A673 (cell line): ENCODE measurements around the gene NIFK. TPM values are rescaled to one million over a fixed set of nuclear protein-coding genes. Genes with fewer than 3 reads are reported as not detected.
"Not testable (repeated sequence)": the region's sequence is repeated elsewhere in the genome, so short reads cannot be mapped to it uniquely, and the experiment has no call there.

Experiments used
- BruUV-seq: library from RNA; stranded (reverse); fragments of 400-500 nt; replicated peaks from 2 replicates; lab custom pipeline; 2021; lab: Mats Ljungman, UMichigan
- CTCF ChIA-PET: fragments of 300-600 bp; sonication (Branson Sonifier 250); formaldehyde crosslinking; loops from one replicate; lab custom pipeline; 2022; ENCODE audit warnings: antibody characterized with exemption; lab: Charles Lee
- POLR2A ChIA-PET: fragments of 300-600 bp; sonication (Branson Sonifier 250); formaldehyde crosslinking; loops from one replicate; lab custom pipeline; 2022; ENCODE audit warnings: antibody characterized with exemption; ENCODE audit not compliant: low non-redundant PET; lab: Charles Lee
- DNase-seq: peaks from one replicate; pipeline ENCODE4 v3.0.0-alpha.2; 2015; ENCODE audit warnings: low spot score
- H3K27ac ChIP-seq: fragments of 200-600 bp; sonication (generic); 2 replicates; pipeline ENCODE4 v1.5.1; 2016; ENCODE audit warnings: mixed run types, low read depth, mild to moderate bottlenecking, mixed read lengths, antibody characterized with exemption, low read length; ENCODE audit not compliant: poor library complexity, severe bottlenecking
- H3K27me3 ChIP-seq: fragments of 200-600 bp; sonication (generic); replicated peaks from 2 replicates; pipeline ENCODE4 v1.6.1; 2017; ENCODE audit warnings: mixed run types, low read depth, mild to moderate bottlenecking, mixed read lengths, antibody characterized with exemption, low read length; ENCODE audit not compliant: insufficient read depth, poor library complexity
- H3K36me3 ChIP-seq: fragments of 200-600 bp; sonication (generic); 2 replicates; pipeline ENCODE4 v1.6.1; 2016; ENCODE audit warnings: mixed run types, mild to moderate bottlenecking, mixed read lengths, antibody characterized with exemption, low read length; ENCODE audit not compliant: insufficient read depth, poor library complexity, severe bottlenecking
- H3K4me1 ChIP-seq: fragments of 200-600 bp; sonication (generic); 2 replicates; pipeline ENCODE4 v1.6.1; 2017; ENCODE audit warnings: mixed run types, mild to moderate bottlenecking, mixed read lengths, antibody characterized with exemption, low read length; ENCODE audit not compliant: insufficient read depth, poor library complexity, severe bottlenecking
- H3K4me3 ChIP-seq: fragments of 200-600 bp; sonication (generic); 2 replicates; pipeline ENCODE4 v1.5.1; 2016; ENCODE audit warnings: low read depth, mixed run types, mild to moderate bottlenecking, mixed read lengths, low read length; ENCODE audit not compliant: poor library complexity, severe bottlenecking
- H3K9me3 ChIP-seq: fragments of 200-600 bp; sonication (generic); 2 replicates; pipeline ENCODE4 v1.6.1; 2016; ENCODE audit warnings: mixed run types, low read depth, mild to moderate bottlenecking, mixed read lengths, antibody characterized with exemption, low read length; ENCODE audit not compliant: poor library complexity, severe bottlenecking
- CTCF ChIP-seq: fragments of 300-800, 200-600 bp; sonication (generic); conservative IDR thresholded peaks from 2 replicates; pipeline ENCODE4 v1.5.1; 2017; ENCODE audit warnings: low read depth, mild to moderate bottlenecking, antibody characterized with exemption, low read length, moderate library complexity, mixed read lengths
- EZH2 ChIP-seq: fragments of 200-600 bp; sonication (generic); IDR thresholded peaks from 2 replicates; pipeline ENCODE4 v1.6.1; 2017; ENCODE audit warnings: borderline replicate concordance, low read depth, mild to moderate bottlenecking, mixed read lengths, antibody characterized with exemption, low read length; ENCODE audit not compliant: poor library complexity, severe bottlenecking
- intact Hi-C: fragments of 100-400 bp; cut with micrococcal nuclease; formaldehyde crosslinking; loops from one replicate; pipeline ENCODE4 v1.10.0; 2022; ENCODE audit not compliant: unreplicated experiment
- total RNA-seq: library from RNA; stranded (reverse); gene quantifications from 2 replicates; pipeline ENCODE4 v1.2.3, GENCODE V29; 2021

The NIFK gene
- total RNA-seq, 1 experiment from 2014 or later = 97.4 TPM

- Histone ChIP-seq H3K27ac (no peak overlapping the region), H3K4me1 (peaks cover 5% of the 10 kb centered on the region), H3K36me3 (no peaks in the 10 kb centered on the region), H3K27me3 (no peaks in the 10 kb centered on the region), H3K4me3 (no peak overlapping the region), H3K9me3 (no peaks in the 10 kb centered on the region)
- CTCF ChIA-PET = no interaction called here
- DNase-seq = no peak
- TF ChIP-seq CTCF = no peak
- no peak for TF ChIP-seq EZH2
- BruUV-seq = no TSS peak
- POLR2A ChIA-PET = no interaction called here
- intact Hi-C loops = no loop called here
Observed at GRCh38 chr2:121705958-121706357, 30.7 kb downstream of the NIFK start.

DNA sequence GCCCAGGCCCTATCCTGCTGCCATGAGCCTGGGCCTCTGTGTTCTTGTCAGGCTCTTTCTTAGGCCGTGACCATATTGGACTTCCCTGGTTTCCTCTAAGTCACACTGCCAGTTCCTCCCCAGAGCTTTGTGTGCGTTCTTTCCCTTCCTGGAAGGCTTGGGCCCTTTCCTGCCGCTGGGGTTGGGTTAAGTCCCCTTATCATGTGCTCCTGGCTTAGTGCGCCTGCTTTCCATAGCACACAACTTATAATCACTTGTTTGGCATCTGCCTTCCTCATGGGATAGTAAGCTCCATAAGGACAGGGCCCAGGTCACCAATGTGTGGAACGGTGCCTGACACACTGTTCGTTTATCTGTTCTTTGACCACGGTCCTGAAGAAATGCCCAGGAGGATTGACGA, 31.3 kb downstream of the NIFK start:
- DNase-seq = no peak
- Histone ChIP-seq H3K27ac (no peak overlapping the region), H3K4me3 (no peak overlapping the region), H3K27me3 (no peaks in the 10 kb centered on the region), H3K4me1 (peaks cover 3% of the 10 kb centered on the region), H3K9me3 (no peaks in the 10 kb centered on the region), H3K36me3 (no peaks in the 10 kb centered on the region)
- ChIA-PET CTCF (no interaction called here), POLR2A (no interaction called here)
- no TSS peak for BruUV-seq
- TF ChIP-seq EZH2 (no peak), CTCF (no peak)
- intact Hi-C loops = no loop called here

DNA sequence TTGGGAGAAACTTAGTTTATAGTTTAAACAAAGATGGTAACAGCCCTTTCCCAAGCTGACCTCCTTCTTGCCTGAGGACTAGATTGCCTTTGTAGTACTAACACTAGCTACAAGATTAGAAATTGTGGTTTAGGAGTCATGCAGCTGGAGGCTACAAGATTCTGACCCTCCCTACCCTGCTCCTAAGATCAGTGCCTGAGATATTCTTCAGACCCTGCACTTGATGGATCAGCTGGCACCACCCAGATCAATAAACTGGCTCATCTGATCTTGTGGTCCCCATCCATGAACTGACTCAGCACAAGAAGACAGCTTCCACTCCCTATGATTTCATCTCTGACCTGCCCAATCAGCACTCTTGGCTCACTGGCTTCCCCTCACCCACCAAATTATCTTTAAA, 34.9 kb downstream of the NIFK start:
- CTCF ChIA-PET = not testable (repeated sequence)

DNA sequence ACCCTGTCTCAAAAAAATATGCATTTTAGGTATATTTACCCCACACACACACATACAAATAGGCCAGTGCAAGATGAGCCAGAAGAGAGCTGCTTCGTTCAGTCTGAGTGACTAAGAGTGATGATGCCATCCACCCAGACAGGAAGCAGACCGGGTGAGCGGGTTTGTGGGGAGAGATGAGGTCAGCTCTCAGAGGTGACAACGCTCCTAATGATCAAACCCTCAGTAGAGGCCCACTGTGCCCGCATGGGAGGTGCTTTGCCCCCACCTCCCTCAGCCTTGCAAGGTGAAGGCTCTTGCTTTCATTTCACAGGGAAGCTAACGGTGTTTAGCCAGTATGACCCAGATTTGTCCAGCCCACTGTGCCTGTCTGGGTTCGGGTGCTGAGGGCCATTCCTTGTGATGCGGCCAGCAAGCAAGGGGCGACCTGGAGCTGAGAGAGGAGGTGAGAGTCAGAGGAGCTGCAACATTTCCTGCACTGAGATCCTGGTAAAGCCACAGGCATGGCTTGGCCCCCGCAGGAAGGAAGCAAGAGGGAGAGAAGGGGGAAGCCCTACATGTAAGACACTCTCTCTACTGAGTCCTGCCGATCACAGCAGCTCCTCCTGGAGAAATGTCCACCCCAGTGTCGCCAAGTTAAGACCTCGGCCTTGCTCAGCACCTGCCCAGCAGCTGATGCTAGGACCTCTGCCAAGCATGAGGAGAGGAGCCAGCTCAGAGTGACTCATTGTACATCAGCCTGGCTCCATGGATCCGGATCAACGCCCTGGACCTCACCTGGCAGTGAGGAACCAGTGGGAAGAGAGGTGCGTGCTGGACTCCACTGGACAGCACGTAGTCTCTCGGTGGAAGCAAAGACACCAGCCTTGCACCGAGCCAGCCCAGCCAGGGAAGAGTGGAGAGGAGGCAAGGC, 37.0 kb downstream of the NIFK start:
- DNase-seq = peak; percentile 25
- ChIA-PET CTCF (no interaction called here), POLR2A (no interaction called here)
- intact Hi-C loops = no loop called here
- Histone ChIP-seq H3K4me1 (peaks cover 9% of the 10 kb centered on the region), H3K9me3 (no peaks in the 10 kb centered on the region), H3K4me3 (no peak overlapping the region), H3K27ac (no peak overlapping the region), H3K36me3 (no peaks in the 10 kb centered on the region), H3K27me3 (no peaks in the 10 kb centered on the region)
- TF ChIP-seq EZH2 (no peak), CTCF (no peak)
- no TSS peak for BruUV-seq

More for the DNA sequence above, 34.9 kb downstream of the NIFK start:
- intact Hi-C loops, H3K27ac ChIP-seq, H3K27me3 ChIP-seq, POLR2A ChIA-PET, DNase-seq, H3K36me3 ChIP-seq, BruUV-seq, H3K9me3 ChIP-seq, H3K4me3 ChIP-seq, H3K4me1 ChIP-seq: not testable (repeated sequence)
